HG03139 (cell line): ENCODE measurements around the gene PRR16.
"Not testable (repeated sequence)": the region's sequence is repeated elsewhere in the genome, so short reads cannot be mapped to it uniquely, and the experiment has no call there.

ENCODE experiments used
- ATAC-seq: cut with Tn5 transposase; IDR thresholded peaks from one replicate; pipeline ENCODE4 v1.9.1; 2021; ENCODE audit not compliant: unreplicated experiment

The PRR16 gene

GRCh38 chr5:120631611-120632010 is 167.5 kb downstream of the PRR16 start:
- no peak for ATAC-seq

- no peak for ATAC-seq
These were observed 168.3 kb downstream of the PRR16 start for GRCh38 chr5:120632430-120632829.

- no peak for ATAC-seq
These were observed 174.3 kb downstream of the PRR16 start for GRCh38 chr5:120638449-120638848.

- no peak for ATAC-seq
These were observed 176.7 kb downstream of the PRR16 start for GRCh38 chr5:120640778-120641177.

- no peak for ATAC-seq
These were observed 180.4 kb downstream of the PRR16 start for GRCh38 chr5:120644516-120644915.

- ATAC-seq, result peak; percentile 78
These were observed 191.8 kb downstream of the PRR16 start for GRCh38 chr5:120655828-120656435.

GRCh38 chr5:120657104-120657503 is 193.0 kb downstream of the PRR16 start:
- ATAC-seq, result no peak

GRCh38 chr5:120677481-120677880 is 213.4 kb downstream of the PRR16 start:
- ATAC-seq, result no peak

- ATAC-seq, result no peak
These were observed 214.2 kb downstream of the PRR16 start for GRCh38 chr5:120678279-120678678.

- ATAC-seq, result no peak
These were observed 218.8 kb downstream of the PRR16 start for GRCh38 chr5:120682851-120683250.

GRCh38 chr5:120683580-120683979 is 219.5 kb downstream of the PRR16 start:
- ATAC-seq, result no peak

GRCh38 chr5:120684213-120684612 is 220.1 kb downstream of the PRR16 start:
- ATAC-seq, result no peak

GRCh38 chr5:120684749-120685415 is 220.8 kb downstream of the PRR16 start:
- ATAC-seq, result no peak

GRCh38 chr5:120690621-120691407 is 226.7 kb downstream of the PRR16 start:
- ATAC-seq, result no peak

- ATAC-seq, result no peak
These were observed 228.2 kb downstream of the PRR16 start for GRCh38 chr5:120692325-120692724.

- ATAC-seq, result no peak
These were observed 231.3 kb downstream of the PRR16 start for GRCh38 chr5:120695368-120695880.

GRCh38 chr5:120697147-120697546 is 233.0 kb downstream of the PRR16 start:
- ATAC-seq, result no peak

GRCh38 chr5:120697670-120698327 is 233.7 kb downstream of the PRR16 start:
- not testable (repeated sequence) for ATAC-seq

- ATAC-seq, result not testable (repeated sequence)
These were observed 236.6 kb downstream of the PRR16 start for GRCh38 chr5:120700653-120701052.

- not testable (repeated sequence) for ATAC-seq
These were observed 238.9 kb downstream of the PRR16 start for GRCh38 chr5:120702817-120703538.
